Activated naive CD4-positive, alpha-beta T cell treated with Interleukin-2 at 50 U/mL for 16 hours (primary cell): ENCODE results near the gene PPP1R7.

Experiments used
- DNase-seq: peaks from one replicate; pipeline ENCODE4 v3.0.0-alpha.2; 2020

The PPP1R7 gene

DNA sequence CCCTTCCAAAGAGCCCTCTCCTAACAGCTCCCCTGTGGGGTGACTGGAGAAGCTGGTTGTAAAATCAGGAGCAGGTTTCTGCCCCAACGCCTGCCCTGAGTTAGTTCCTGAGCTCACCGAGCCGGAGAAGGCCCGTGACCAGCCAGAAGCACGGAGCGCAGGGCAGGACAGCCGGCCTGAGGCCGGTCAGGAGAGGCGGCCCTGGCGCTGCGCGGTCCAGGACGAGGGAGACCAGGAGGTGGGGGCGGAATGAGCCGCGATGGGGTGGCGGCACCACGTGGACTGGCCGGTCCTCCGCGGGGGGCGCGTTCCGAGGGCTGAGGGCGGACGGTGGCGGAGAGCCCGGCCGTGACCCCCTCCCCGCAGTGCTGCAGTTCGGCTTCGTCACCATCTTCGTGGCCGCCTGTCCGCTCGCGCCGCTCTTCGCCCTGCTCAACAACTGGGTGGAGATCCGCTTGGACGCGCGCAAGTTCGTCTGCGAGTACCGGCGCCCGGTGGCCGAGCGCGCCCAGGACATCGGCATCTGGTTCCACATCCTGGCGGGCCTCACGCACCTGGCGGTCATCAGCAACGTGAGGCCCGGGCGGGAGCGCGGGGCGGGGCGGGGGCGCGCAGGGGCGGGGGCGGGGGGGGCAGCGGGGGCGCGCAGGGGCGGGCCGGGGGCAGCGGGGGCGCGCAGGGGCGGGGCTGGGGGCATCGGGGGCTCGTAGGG lies 67.2 kb downstream of the PPP1R7 start:
- peak; percentile 37 for DNase-seq

GRCh38 chr2:241218131-241219029 lies 68.1 kb downstream of the PPP1R7 start:
- peak; percentile 47 for DNase-seq

GRCh38 chr2:241219030-241219382 lies 68.7 kb downstream of the PPP1R7 start:
- DNase-seq, result no peak

GRCh38 chr2:241219856-241220356 lies 69.6 kb downstream of the PPP1R7 start:
- DNase-seq, result no peak

GRCh38 chr2:241223211-241224017 lies 73.1 kb downstream of the PPP1R7 start:
- DNase-seq, result no peak

DNA sequence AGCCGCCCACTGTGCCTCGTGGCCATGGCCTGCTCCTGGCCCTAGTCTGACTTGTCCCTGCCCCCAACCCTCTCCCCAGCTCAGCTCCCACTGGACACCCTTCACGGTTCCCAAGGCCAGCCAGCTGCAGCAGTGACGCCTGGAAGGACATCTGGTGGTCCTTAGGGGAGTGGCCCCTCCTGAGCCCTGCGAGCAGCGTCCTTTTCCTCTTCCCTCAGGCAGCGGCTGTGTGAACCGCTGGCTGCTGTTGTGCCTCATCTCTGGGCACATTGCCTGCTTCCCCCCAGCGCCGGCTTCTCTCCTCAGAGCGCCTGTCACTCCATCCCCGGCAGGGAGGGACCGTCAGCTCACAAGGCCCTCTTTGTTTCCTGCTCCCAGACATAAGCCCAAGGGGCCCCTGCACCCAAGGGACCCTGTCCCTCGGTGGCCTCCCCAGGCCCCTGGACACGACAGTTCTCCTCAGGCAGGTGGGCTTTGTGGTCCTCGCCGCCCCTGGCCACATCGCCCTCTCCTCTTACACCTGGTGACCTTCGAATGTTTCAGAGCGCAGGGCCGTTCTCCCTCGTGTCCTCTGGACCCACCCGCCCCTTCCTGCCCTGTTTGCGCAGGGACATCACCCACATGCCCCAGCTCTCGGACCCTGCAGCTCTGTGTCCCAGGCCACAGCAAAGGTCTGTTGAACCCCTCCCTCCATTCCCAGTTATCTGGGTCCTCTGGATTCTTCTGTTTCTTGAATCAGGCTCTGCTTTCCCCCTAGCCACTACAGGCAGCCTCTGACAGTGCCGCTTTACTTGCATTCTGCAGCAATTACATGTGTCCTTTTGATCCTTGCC lies 74.0 kb downstream of the PPP1R7 start:
- DNase-seq, result no peak

GRCh38 chr2:241224851-241225438 lies 74.7 kb downstream of the PPP1R7 start:
- DNase-seq, result no peak

DNA sequence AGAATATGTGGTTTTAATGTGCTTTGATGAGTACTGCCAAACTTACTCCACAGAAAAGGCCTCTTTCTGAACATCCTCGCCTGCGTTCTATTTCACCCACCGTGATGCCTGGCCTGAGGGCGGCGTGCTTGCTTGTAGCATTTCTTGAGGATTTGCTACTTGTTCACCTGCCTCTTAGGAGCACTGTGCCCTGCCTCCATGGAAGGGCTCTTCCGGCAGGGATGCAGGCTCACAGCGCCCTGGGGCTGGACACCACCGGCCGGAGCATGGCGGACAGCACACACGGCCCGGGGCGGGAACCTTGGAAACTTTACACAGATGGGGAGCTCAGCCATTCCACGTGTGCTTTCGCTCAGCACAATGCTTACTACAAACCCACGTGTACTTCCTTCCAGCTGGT lies 75.3 kb downstream of the PPP1R7 start:
- DNase-seq, result no peak

GRCh38 chr2:241225983-241226382 lies 75.7 kb downstream of the PPP1R7 start:
- DNase-seq, result no peak

GRCh38 chr2:241226723-241227572 lies 76.7 kb downstream of the PPP1R7 start:
- DNase-seq, result no peak

DNA sequence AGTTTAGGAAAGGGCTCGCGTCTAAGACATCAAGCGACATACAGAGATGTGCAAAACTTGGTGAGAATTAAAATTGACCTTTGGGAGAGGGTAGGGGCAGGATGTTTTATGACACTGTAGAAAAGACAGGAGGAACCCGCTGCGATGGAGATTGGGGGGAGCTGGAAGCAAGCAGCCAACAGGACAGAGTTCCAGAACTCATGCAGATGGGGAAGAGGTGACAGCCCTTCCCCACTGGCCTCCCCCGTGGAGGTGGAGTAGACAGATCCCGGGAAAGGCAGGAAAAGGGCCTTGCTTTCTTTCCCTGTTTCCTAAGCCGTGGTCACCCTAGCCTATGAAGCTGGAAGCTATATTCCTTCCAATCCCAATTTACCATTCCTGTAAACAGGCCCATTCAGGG lies 77.3 kb downstream of the PPP1R7 start:
- DNase-seq, result no peak

DNA sequence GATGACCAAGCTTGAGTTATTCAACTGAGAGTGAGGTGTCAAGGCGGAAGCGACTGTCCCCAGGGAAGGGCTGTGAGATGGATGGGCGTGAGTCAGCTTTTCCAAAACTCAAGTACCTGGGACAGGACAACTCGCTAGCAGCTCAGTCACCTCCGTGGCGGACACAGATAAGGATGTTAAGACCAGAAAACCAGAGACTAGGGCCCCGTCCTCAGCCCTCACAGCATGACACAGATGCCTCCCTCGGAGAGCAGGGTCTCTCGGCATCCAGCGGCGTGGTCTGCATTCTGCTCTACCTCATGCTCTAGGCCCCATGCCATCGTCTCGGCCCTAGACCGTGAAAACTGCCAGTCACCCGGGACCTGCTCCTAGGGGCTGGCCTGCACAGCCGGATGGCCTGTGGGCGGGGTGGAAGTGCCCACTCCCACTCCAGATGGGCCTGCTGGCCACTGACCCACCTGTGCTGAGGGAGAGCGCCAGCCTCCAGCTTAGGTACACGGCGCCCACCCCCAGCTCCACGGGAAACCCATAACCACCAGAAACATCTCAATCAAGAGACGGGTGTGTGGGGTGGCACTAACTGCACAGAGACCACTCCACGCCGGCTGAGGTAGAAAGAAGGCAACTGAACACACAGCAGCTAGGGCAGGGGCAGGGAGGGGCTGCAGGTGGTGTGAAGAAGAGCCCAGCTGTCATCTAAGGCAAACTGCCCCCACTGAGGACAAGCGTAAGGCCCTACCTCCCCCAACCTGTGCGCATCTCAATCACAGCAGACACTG lies 78.0 kb downstream of the PPP1R7 start:
- no peak for DNase-seq

DNA sequence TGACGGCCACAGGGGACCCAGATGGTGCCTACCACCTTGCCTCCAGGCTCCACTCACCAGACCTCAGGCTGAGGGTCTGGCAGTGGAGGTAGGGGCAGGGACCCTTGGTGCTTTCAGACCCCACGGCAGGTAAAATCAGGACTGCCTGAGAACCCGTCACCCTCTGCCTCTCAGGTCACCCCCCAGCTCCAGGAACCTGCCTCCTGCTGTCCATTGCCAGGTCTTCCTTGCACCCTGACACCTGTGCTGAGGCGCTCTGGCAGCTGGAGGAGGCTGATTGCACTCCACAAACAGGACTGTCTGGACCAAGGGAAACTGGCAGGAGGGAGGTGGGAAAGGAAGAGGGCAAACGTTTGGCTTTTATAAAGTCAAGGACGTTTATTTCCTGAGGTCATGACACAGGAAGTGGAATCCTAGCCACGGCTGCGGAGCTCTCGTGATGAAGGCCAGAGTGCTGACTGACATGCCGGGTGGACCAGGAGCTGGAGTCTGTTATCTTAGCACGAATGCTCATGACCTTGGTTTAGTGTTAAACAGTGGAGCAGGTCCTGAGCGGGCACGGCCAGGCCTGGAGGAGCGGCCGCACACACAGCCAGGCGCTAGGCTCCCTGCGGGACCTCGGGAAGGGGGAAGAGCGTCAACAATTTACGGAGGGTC lies 78.7 kb downstream of the PPP1R7 start:
- DNase-seq, result no peak

GRCh38 chr2:241229563-241230401 lies 79.5 kb downstream of the PPP1R7 start:
- DNase-seq, result no peak

- DNase-seq, result no peak
Measured at GRCh38 chr2:241230435-241230834, 80.2 kb downstream of the PPP1R7 start.

- no peak for DNase-seq
Measured at GRCh38 chr2:241232736-241233575, 82.7 kb downstream of the PPP1R7 start.
